Fibroblast of lung (primary cell): ENCODE measurements around the gene RNF38.

ENCODE experiments used
- EZH2 ChIP-seq: IDR thresholded peaks from 2 replicates; pipeline ENCODE4 v1.5.1; 2012; ENCODE audit warnings: low read length, control low read depth, mild to moderate bottlenecking; ENCODE audit errors: missing control alignments
- TF ChIP-seq, protein P1 (sequence below), 2 donors: IDR thresholded peaks in 1 of 2; conservative IDR thresholded peaks in 1 of 2; 1 replicate in 1 of 2; 2 replicates in 1 of 2; pipeline ENCODE4 v1.5.1; 2011 to 2012; ENCODE audit warnings: low read length in 2 of 2, control low read depth in 1 of 2, inconsistent platforms in 1 of 2, low read depth in 1 of 2, mild to moderate bottlenecking in 1 of 2

DNA sequence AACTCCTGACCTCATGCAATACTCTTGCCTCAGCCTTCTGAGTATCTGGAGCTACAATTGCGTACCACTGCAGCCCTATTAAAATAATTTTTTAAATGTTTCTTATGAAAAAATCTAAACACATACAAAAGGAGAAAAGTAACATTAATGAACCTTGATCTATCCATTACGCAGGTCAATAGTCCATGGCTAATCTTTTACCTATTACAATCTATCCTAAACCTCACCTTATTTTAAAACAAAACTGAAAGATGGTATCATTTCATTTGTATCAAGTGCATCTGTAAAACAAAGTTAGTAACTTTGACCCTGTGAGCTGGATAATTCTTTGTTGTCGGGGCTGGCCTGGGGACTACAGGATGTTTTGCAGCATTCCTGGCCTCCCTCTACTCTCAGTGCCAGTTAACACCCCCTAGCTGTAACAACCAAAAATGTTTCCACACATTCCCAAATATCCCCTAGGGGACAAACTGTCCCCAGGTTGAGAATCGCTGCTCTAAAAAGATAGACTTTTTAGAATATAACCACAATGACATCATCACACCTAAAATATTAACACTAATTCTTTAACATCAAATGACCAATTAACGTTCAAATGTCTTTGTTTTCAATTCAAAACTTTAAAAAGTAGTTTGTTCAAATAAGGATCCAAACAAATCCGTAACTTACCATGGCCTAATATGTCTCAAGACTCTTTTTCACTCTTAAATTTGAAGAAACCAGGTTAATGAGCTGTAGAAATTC is 54.8 kb downstream of the RNF38 start:
- no peak for TF ChIP-seq EZH2
- TF ChIP-seq, protein P1, sequence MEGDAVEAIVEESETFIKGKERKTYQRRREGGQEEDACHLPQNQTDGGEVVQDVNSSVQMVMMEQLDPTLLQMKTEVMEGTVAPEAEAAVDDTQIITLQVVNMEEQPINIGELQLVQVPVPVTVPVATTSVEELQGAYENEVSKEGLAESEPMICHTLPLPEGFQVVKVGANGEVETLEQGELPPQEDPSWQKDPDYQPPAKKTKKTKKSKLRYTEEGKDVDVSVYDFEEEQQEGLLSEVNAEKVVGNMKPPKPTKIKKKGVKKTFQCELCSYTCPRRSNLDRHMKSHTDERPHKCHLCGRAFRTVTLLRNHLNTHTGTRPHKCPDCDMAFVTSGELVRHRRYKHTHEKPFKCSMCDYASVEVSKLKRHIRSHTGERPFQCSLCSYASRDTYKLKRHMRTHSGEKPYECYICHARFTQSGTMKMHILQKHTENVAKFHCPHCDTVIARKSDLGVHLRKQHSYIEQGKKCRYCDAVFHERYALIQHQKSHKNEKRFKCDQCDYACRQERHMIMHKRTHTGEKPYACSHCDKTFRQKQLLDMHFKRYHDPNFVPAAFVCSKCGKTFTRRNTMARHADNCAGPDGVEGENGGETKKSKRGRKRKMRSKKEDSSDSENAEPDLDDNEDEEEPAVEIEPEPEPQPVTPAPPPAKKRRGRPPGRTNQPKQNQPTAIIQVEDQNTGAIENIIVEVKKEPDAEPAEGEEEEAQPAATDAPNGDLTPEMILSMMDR (conservative IDR thresholded peaks at IDR 0.05 in 1 of 2, IDR thresholded peaks at IDR 0.05 in 1 of 2; ENCODE audit: low read depth in 1 of 2, low read length in 2 of 2): no peak
